Prostate gland (tissue), 2 donors: ENCODE measurements around the gene B4GALT5. TPM values are rescaled to one million over a fixed set of nuclear protein-coding genes. Genes with fewer than 3 reads are reported as not detected.
"Not testable (repeated sequence)": the region's sequence is repeated elsewhere in the genome, so short reads cannot be mapped to it uniquely, and the experiment has no call there.

ENCODE experiments used
- DNase-seq: peaks from one replicate; pipeline ENCODE4 v3.0.0-alpha.2; 2019; ENCODE audit warnings: low spot score
- H3K27ac ChIP-seq, 2 donors: fragments of 200-600 bp; sonication (generic); 2 replicates each; pipeline ENCODE4 v1.5.1; 2017 to 2019
- H3K27me3 ChIP-seq: fragments of 200-600 bp; sonication (generic); replicated peaks from 2 replicates; pipeline ENCODE4 v1.5.1; 2019; ENCODE audit not compliant: insufficient read depth
- H3K36me3 ChIP-seq, 2 donors: fragments of 200-600 bp; sonication (generic); 1 replicate in 1 of 2; 2 replicates in 1 of 2; pipeline versions ENCODE4 v1.5.1 to v1.8.1; 2017 to 2019
- H3K4me1 ChIP-seq: fragments of 200-600 bp; sonication (generic); replicated peaks from 2 replicates; pipeline ENCODE4 v1.5.1; 2019
- H3K4me3 ChIP-seq, 2 donors: fragments of 200-600 bp; sonication (generic); 2 replicates each; pipeline ENCODE4 v1.5.1; 2017 to 2019
- H3K9me3 ChIP-seq: fragments of 200-600 bp; sonication (generic); 2 replicates; pipeline ENCODE4 v1.5.1; 2017
- CTCF ChIP-seq, 4 experiments: fragments of 200-600 bp in 2 of 4; fragments of 450-650 bp in 2 of 4; sonication (generic) in 2 of 4; IDR thresholded peaks; 1 replicate in 3 of 4; 2 replicates in 1 of 4; pipeline ENCODE4 v1.5.1; 2016 to 2019; ENCODE audit warnings: antibody characterized with exemption in 4 of 4, mild to moderate bottlenecking in 2 of 4, moderate library complexity in 2 of 4
- POLR2A ChIP-seq: fragments of 450-650 bp; IDR thresholded peaks from one replicate; pipeline ENCODE4 v1.6.1; 2016; ENCODE audit warnings: antibody characterized with exemption, mild to moderate bottlenecking
- POLR2AphosphoS5 ChIP-seq: sonication (generic); formaldehyde crosslinking; IDR thresholded peaks from one replicate; pipeline ENCODE4 v1.6.1; 2017; ENCODE audit warnings: antibody characterized with exemption
- WGBS: methylation state at CpG from one replicate; pipeline ENCODE4 v1.1.5; 2018; 5-methylcytosine and 5-hydroxymethylcytosine counted together
- intact Hi-C: fragments of 100-400 bp; cut with DNase I; formaldehyde crosslinking; loops from one replicate; pipeline ENCODE4 v1.14.2; 2022
- total RNA-seq, 2 donors: library from RNA; depleted of rRNA; stranded (reverse); fragments of >200 nt; gene quantifications; one replicate each; pipeline ENCODE4 v1.1.0, GENCODE V29; 2016

B4GALT5 gene, protein sequence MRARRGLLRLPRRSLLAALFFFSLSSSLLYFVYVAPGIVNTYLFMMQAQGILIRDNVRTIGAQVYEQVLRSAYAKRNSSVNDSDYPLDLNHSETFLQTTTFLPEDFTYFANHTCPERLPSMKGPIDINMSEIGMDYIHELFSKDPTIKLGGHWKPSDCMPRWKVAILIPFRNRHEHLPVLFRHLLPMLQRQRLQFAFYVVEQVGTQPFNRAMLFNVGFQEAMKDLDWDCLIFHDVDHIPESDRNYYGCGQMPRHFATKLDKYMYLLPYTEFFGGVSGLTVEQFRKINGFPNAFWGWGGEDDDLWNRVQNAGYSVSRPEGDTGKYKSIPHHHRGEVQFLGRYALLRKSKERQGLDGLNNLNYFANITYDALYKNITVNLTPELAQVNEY
- 10 to 100 TPM; 17.8 to 53.7 TPM for total RNA-seq

DNA sequence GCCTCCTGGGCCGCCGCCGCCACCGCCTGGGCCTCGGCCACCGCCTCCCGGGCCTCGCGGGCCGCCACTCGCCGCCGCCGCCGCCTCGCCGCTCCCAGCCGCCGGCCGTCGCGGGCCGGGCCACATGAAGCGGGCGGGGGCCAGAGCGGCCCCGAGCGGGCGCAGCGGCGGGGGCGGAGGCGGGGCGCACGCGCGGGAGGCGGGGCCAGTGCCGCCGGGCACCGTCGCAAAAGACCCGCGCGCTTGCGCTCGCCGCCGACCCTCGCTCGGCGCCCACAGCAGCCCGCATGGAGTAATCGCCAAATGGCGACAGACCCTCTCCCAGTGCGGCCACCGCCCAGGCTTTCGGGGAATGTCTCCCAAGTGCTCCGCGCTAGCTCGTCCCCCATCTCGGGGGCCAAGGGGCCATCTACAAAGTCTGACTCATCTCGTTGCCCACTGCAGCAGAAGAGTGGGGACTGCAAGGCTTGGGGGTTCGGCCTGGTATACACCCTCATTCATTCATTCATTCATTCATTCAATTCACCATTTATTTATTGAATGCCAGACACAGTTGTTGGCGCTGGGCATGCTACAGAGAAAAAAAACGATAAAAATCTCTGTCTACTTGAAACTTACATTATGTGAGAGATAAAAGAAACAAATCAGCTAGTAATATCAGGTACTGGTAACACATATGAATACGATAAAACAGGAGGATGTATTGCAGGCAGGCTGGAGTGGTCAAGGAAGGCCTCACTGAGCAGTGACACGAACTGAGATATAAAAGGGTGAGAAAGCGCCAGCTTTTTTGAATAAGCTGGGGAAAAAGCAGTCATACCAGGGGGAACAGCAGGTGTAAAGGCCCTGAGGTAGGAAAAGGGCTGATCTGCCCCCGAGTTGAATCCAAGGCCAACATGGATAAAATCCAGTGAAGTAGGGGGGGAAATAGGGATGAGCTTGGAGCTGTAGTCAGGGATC lies at the start of gene B4GALT5:
Gene B4GALT5 (minus strand): TSS at position 126 of the 960 bp plus-strand sequence. CDS start 188 bp downstream, outside the sequence.
- peak within 1 kb of the TSS; percentile 85 to 87 for H3K27ac ChIP-seq
- H3K27me3 ChIP-seq = no peaks in the 10 kb centered on the region
- intact Hi-C loops = no loop called here
- TF ChIP-seq CTCF (IDR thresholded peaks at IDR 0.05) = no peak
- peak; percentile 38 for TF ChIP-seq POLR2AphosphoS5
- peak; percentile 17 for TF ChIP-seq POLR2A
- peak within 1 kb of the TSS; percentile 95 to 99 for H3K4me3 ChIP-seq
- H3K9me3 ChIP-seq = no peaks in the 10 kb centered on the region
- H3K4me1 ChIP-seq = no peaks in the 10 kb centered on the region
- H3K36me3 ChIP-seq = no peaks in the 10 kb centered on the region
- DNase-seq = peak; percentile 44
- WGBS = 15% methylated on average over 12 of the region's 70 CpGs

DNA sequence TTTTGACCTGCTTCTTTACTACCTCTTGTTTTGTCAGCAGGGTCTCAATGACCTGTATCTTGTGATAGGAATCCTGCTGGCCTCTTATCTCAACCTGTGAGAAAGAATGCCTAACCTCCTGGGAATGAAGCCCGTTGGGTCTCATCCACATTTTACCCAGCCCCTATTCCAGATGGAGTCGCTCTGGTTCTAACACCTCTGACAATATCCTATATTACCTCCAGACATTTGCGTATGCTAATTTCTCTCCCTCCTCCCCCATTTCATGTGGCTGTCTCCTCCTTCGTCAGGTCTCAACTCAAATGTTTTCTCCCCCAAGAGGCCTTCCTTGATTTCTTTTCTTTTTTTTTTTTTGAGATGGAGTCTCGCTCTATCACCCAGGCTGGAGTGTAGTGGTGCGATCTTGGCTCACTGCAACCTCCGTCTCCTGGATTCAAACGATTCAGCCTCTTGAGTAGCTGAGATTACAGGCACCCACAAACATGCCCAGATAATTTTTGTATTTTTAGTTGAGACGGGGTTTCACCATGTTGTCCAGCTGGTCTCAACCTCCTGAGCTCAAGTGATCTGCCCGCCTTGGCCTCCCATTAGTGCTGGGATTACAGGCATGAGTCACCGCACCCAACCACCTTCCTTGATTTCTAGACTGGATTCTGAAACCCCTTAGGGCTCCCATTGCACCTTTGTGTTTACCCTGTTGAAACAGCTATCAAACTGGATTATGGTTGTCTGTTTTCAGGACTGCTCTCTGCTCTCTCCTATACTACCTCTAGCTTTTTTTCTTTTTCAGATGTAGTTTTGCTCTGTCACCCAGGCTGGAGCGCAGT lies 49.5 kb upstream of the B4GALT5 start:
- WGBS = 87% methylated on average over 12 of the region's 12 CpGs
- Histone ChIP-seq H3K36me3 (no peaks in the 10 kb centered on the region), H3K27me3 (no peaks in the 10 kb centered on the region), H3K27ac (no peak overlapping the region), H3K4me3 (no peak overlapping the region), H3K9me3 (no peaks in the 10 kb centered on the region), H3K4me1 (no peaks in the 10 kb centered on the region)
- intact Hi-C loops = no loop called here
- TF ChIP-seq POLR2AphosphoS5 = no peak
- no peak for TF ChIP-seq POLR2A
- TF ChIP-seq CTCF (IDR thresholded peaks at IDR 0.05) = no peak
- DNase-seq = no peak

- H3K36me3 ChIP-seq, intact Hi-C loops, H3K9me3 ChIP-seq, DNase-seq, H3K4me3 ChIP-seq, H3K27me3 ChIP-seq, H3K27ac ChIP-seq, H3K4me1 ChIP-seq: not testable (repeated sequence)
- 88% methylated on average over 7 of the region's 7 CpGs for WGBS
Measured at GRCh38 chr20:49761888-49762287, 48.2 kb upstream of the B4GALT5 start.

- no peaks in the 10 kb centered on the region for H3K27me3 ChIP-seq
- WGBS = 71% methylated on average over 7 of the region's 7 CpGs
- intact Hi-C loops = no loop called here
- DNase-seq = no peak
- H3K4me1 ChIP-seq = no peaks in the 10 kb centered on the region
- H3K9me3 ChIP-seq = no peaks in the 10 kb centered on the region
- H3K4me3 ChIP-seq = no peak overlapping the region
- no peak for TF ChIP-seq POLR2A
- H3K27ac ChIP-seq = no peak overlapping the region
- H3K36me3 ChIP-seq = no peaks in the 10 kb centered on the region
Measured at GRCh38 chr20:49759266-49759950, 45.7 kb upstream of the B4GALT5 start.

DNA sequence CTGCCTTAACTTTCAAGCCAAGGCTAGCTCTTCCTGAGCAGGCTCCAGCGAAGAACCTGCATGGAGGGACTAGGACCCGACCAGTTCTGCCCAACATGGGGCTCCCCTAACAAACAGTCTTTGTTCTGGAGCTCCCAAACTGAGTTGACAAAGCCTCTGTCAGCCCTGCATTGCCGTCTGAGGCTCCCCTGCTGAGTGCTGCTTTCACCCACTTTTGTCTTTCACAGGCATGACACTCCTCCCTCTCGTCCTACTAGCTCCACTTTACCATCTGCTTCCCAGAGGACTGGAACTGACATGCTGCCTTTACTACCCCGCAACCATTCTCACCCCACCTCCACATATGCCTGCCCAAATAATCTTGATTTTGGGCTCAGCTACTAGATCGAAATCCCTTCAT lies 45.1 kb upstream of the B4GALT5 start:
- no peak for DNase-seq
- 73% methylated on average over 6 of the region's 6 CpGs for WGBS
- Histone ChIP-seq H3K4me3 (no peak overlapping the region), H3K36me3 (no peaks in the 10 kb centered on the region), H3K9me3 (no peaks in the 10 kb centered on the region), H3K27me3 (no peaks in the 10 kb centered on the region), H3K27ac (no peak overlapping the region), H3K4me1 (no peaks in the 10 kb centered on the region)
- TF ChIP-seq POLR2A (no peak), CTCF (IDR thresholded peaks at IDR 0.05) (no peak), POLR2AphosphoS5 (no peak)
- intact Hi-C loops = no loop called here
